H1 (cell line): ENCODE results near the gene PAIP2B. TPM values are rescaled to one million over a fixed set of nuclear protein-coding genes. Genes with fewer than 3 reads are reported as not detected.

ENCODE experiments used
- CTCF ChIA-PET: fragments of 300-600 bp; sonication (Branson Sonifier 250); formaldehyde crosslinking; loops from one replicate; lab custom pipeline; 2021; ENCODE audit not compliant: partially characterized antibody; lab: Charles Lee
- POLR2A ChIA-PET: fragments of 300-600 bp; sonication (Branson Sonifier 250); formaldehyde crosslinking; loops from one replicate; lab custom pipeline; 2021; ENCODE audit warnings: inconsistent platforms; ENCODE audit not compliant: partially characterized antibody; lab: Charles Lee
- DNase-seq, 2 experiments: peaks; one replicate each; pipeline versions ENCODE4 v3.0.0 to v3.0.0-alpha.2; 2010 to 2022; ENCODE audit warnings: low spot score in 2 of 2, low read depth in 1 of 2, mixed read lengths in 1 of 2
- FAIRE-seq: peaks from 2 replicates; lab custom pipeline; 2011; peaks lifted over from hg19 to GRCh38; lab: Jason Lieb, UNC
- H2AFZ ChIP-seq: 2 replicates; pipeline ENCODE4 v1.8.1; 2012; ENCODE audit warnings: low read length, inconsistent platforms
- H2AK5ac ChIP-seq: 2 replicates; pipeline ENCODE4 v1.6.1; 2013; ENCODE audit warnings: low read depth, low read length
- H2BK120ac ChIP-seq: replicated peaks from 2 replicates; pipeline ENCODE3; 2013; ENCODE audit warnings: low read depth, low read length, inconsistent platforms
- H2BK12ac ChIP-seq: 2 replicates; pipeline ENCODE4 v1.6.1; 2013; ENCODE audit warnings: low read depth, low read length
- H2BK15ac ChIP-seq: 2 replicates; pipeline ENCODE4 v1.6.1; 2013; ENCODE audit warnings: low read length
- H2BK20ac ChIP-seq: 2 replicates; pipeline ENCODE4 v1.6.1; 2013; ENCODE audit warnings: low read length
- H2BK5ac ChIP-seq: 2 replicates; pipeline ENCODE4 v1.6.1; 2013; ENCODE audit warnings: low read depth, low read length
- H3K14ac ChIP-seq: 2 replicates; pipeline ENCODE4 v1.6.1; 2013; ENCODE audit warnings: inconsistent platforms; ENCODE audit not compliant: insufficient read length
- H3K18ac ChIP-seq: 2 replicates; pipeline ENCODE4 v1.6.1; 2013; ENCODE audit warnings: low read length; ENCODE audit errors: extremely low read depth
- H3K23ac ChIP-seq: 2 replicates; pipeline ENCODE4 v1.6.1; 2013; ENCODE audit warnings: inconsistent platforms; ENCODE audit not compliant: insufficient read length
- H3K23me2 ChIP-seq: 2 replicates; pipeline ENCODE4 v1.6.1; 2013; ENCODE audit warnings: low read depth, low read length
- H3K27ac ChIP-seq: 2 replicates; pipeline ENCODE4 v1.6.1; 2011; ENCODE audit warnings: low read depth, low read length, inconsistent platforms
- H3K27me3 ChIP-seq, 4 experiments: replicated peaks in 1 of 4; 1 replicate in 1 of 4; 2 replicates in 3 of 4; pipeline versions ENCODE4 v1.6.1 to v1.8.1; 2011 to 2013; ENCODE audit warnings: low read length in 3 of 4, mild to moderate bottlenecking in 3 of 4, inconsistent platforms in 2 of 4, mixed read lengths in 2 of 4, moderate library complexity in 1 of 4; ENCODE audit not compliant: control insufficient read depth in 3 of 4, insufficient read depth in 3 of 4; ENCODE audit errors: extremely low read depth in 1 of 4
- H3K36me3 ChIP-seq, 4 experiments: 2 replicates each; pipeline versions ENCODE4 v1.6.1 to v1.8.1; 2011 to 2013; ENCODE audit warnings: mild to moderate bottlenecking in 4 of 4, low read length in 3 of 4, moderate library complexity in 2 of 4, control low read depth in 1 of 4, inconsistent platforms in 1 of 4; ENCODE audit not compliant: insufficient read depth in 4 of 4, control insufficient read depth in 2 of 4
- H3K4ac ChIP-seq: replicated peaks from 2 replicates; pipeline ENCODE3; 2013; ENCODE audit warnings: low read length, low read depth, mixed read lengths, inconsistent platforms; ENCODE audit not compliant: insufficient read length
- H3K4me1 ChIP-seq, 4 experiments: replicated peaks in 1 of 4; 1 replicate in 1 of 4; 2 replicates in 3 of 4; pipeline versions ENCODE4 v1.6.1 to v1.8.1; 2011 to 2013; ENCODE audit warnings: low read length in 3 of 4, inconsistent platforms in 2 of 4, mixed read lengths in 1 of 4; ENCODE audit not compliant: insufficient read depth in 4 of 4, control insufficient read depth in 3 of 4
- H3K4me2 ChIP-seq, 2 experiments: 2 replicates each; pipeline versions ENCODE4 v1.6.1 to v1.8.1; 2011 to 2013; ENCODE audit warnings: low read depth in 2 of 2, low read length in 2 of 2, control low read depth in 1 of 2, inconsistent platforms in 1 of 2, mild to moderate bottlenecking in 1 of 2; ENCODE audit not compliant: insufficient read depth in 1 of 2
- H3K4me3 ChIP-seq, 4 experiments: fragments of 200-600, 300-600 bp in 1 of 4; sonication (generic), shearing (Covaris generic), sonication (Bioruptor Twin) in 1 of 4; 2 replicates each; pipeline versions ENCODE4 v1.5.1 to v1.8.1; 2011 to 2016; ENCODE audit warnings: low read length in 4 of 4, low read depth in 3 of 4, control low read depth in 2 of 4, inconsistent platforms in 2 of 4, mild to moderate bottlenecking in 2 of 4, mixed read lengths in 1 of 4, moderate library complexity in 1 of 4; ENCODE audit not compliant: insufficient read depth in 2 of 4; ENCODE audit errors: extremely low read depth in 1 of 4
- H3K56ac ChIP-seq: replicated peaks from 2 replicates; pipeline ENCODE3; 2013; ENCODE audit warnings: low read depth, mild to moderate bottlenecking, mixed read lengths, low read length, inconsistent platforms; ENCODE audit not compliant: insufficient read length
- H3K79me1 ChIP-seq: 2 replicates; pipeline ENCODE4 v1.6.1; 2013; ENCODE audit warnings: low read depth, low read length, control low read depth
- H3K79me2 ChIP-seq, 2 experiments: 2 replicates each; pipeline versions ENCODE4 v1.6.1 to v1.8.1; 2012 to 2013; ENCODE audit warnings: low read length in 2 of 2, mild to moderate bottlenecking in 2 of 2, inconsistent platforms in 1 of 2; ENCODE audit not compliant: insufficient read depth in 2 of 2, control insufficient read depth in 1 of 2
- H3K9ac ChIP-seq, 4 experiments: replicated peaks in 1 of 4; 1 replicate in 1 of 4; 2 replicates in 3 of 4; pipeline versions ENCODE4 v1.6.1 to v1.8.1; 2011 to 2013; ENCODE audit warnings: low read depth in 3 of 4, low read length in 3 of 4, control low read depth in 2 of 4, mild to moderate bottlenecking in 2 of 4, moderate library complexity in 2 of 4, inconsistent platforms in 1 of 4; ENCODE audit errors: extremely low read depth in 1 of 4
- H3K9me3 ChIP-seq, 2 experiments: 2 replicates each; pipeline versions ENCODE4 v1.6.1 to v1.8.1; 2012 to 2013; ENCODE audit warnings: mild to moderate bottlenecking in 2 of 2, moderate library complexity in 2 of 2, control low read depth in 1 of 2, inconsistent platforms in 1 of 2, low read depth in 1 of 2, low read length in 1 of 2, mixed read lengths in 1 of 2; ENCODE audit not compliant: insufficient read depth in 2 of 2
- H4K20me1 ChIP-seq, 2 experiments: replicated peaks in 1 of 2; 2 replicates each; pipeline versions ENCODE3 to v1.8.1; 2011 to 2013; ENCODE audit warnings: inconsistent platforms in 2 of 2, low read length in 2 of 2, mild to moderate bottlenecking in 1 of 2; ENCODE audit not compliant: insufficient read depth in 2 of 2, control insufficient read depth in 1 of 2
- H4K5ac ChIP-seq: 2 replicates; pipeline ENCODE4 v1.6.1; 2013; ENCODE audit warnings: low read length, low read depth, mixed read lengths, inconsistent platforms; ENCODE audit not compliant: insufficient read length
- H4K8ac ChIP-seq: 2 replicates; pipeline ENCODE4 v1.8.0; 2013; ENCODE audit warnings: mild to moderate bottlenecking, moderate library complexity, low read length, inconsistent platforms; ENCODE audit not compliant: insufficient read depth; ENCODE audit errors: extremely low read depth
- H4K91ac ChIP-seq: replicated peaks from 2 replicates; pipeline ENCODE3; 2013; ENCODE audit warnings: low read length, mixed read lengths, inconsistent platforms; ENCODE audit not compliant: insufficient read length
- GABPA ChIP-seq: IDR thresholded peaks from 2 replicates; pipeline ENCODE4 v1.6.1; 2011; ENCODE audit warnings: mild to moderate bottlenecking, low read length, moderate library complexity, borderline replicate concordance; ENCODE audit not compliant: insufficient read depth
- POLR2A ChIP-seq, 2 experiments: IDR thresholded peaks; 1 replicate in 1 of 2; 2 replicates in 1 of 2; pipeline ENCODE4 v1.6.1; 2011; ENCODE audit warnings: low read depth in 2 of 2, low read length in 2 of 2, mild to moderate bottlenecking in 2 of 2; ENCODE audit errors: control extremely low read depth in 1 of 2
- SAP30 ChIP-seq: fragments of 300-600 bp; sonication (generic); IDR thresholded peaks from 2 replicates; pipeline ENCODE4 v1.7.1; 2012; ENCODE audit warnings: low read length, moderate library complexity, mild to moderate bottlenecking, inconsistent platforms; ENCODE audit not compliant: insufficient read depth, insufficient replicate concordance
- WGBS, 2 experiments: shearing (Covaris generic) in 1 of 2; methylation state at CpG; one replicate each; pipeline versions ENCODE4 v1.1.6 to v1.1.7; 2013 to 2015; ENCODE audit warnings: low lambda C conversion rate in 2 of 2, mixed read lengths in 2 of 2, inconsistent platforms in 1 of 2, low coverage in 1 of 2, missing lambda C conversion rate in 1 of 2; ENCODE audit not compliant: insufficient replicate concordance in 2 of 2, insufficient coverage in 1 of 2, insufficient read length in 1 of 2; ENCODE audit errors: extremely low coverage in 1 of 2, missing lambda C conversion rate in 1 of 2; 5-methylcytosine and 5-hydroxymethylcytosine counted together
- polyA plus RNA-seq, 7 experiments: library from polyadenylated mRNA; depleted of rRNA in 3 of 7; stranded (reverse) in 5 of 7; unstranded in 2 of 7; fragments of >200 nt in 5 of 7; fragments of 200-250 nt in 2 of 7; gene quantifications; 1 replicate in 5 of 7; 2 replicates in 1 of 7; 4 replicates in 1 of 7; pipeline versions ENCODE4 v1.2.1 to v1.2.3, GENCODE V29; 2011 to 2013; ENCODE audit warnings: missing spikeins in 2 of 7, mixed read lengths in 2 of 7
- total RNA-seq: library from RNA; stranded (reverse); fragmentation: NEBNext Ultra II Directional; extraction: Animal tissue kit (Norgen Biotek cat#: 25700); gene quantifications from 2 replicates; pipeline ENCODE4 v1.2.1, GENCODE V29; 2021

PAIP2B gene
- total and polyA plus RNA-seq, 2 of the 8 experiments (the other 6 are each of a cell fraction or from before 2014, with no cell fraction given), result 8.4 to 31.3 TPM

DNA sequence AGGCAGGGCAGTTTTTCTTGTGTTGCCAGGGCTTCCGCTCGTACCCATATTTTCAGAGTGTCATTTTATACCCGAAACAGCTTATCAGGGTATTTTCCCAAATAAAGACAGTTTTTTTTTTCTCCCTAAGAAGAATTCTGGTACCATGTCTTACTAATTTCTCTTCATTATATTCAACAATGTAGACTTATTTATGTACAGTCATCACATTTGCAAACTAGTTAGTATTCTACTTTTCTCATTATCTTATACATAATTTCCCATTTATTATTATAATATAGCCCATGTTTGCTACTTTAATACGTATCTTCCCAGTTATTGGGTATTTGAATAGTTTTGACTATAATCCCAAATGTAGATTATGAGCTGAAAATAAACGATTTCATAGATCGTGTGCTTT lies 36.5 kb upstream of the PAIP2B start:
- H3K36me3 ChIP-seq, result no peaks in the 10 kb centered on the region
- CTCF ChIA-PET, result no interaction called here
- no peak for FAIRE-seq

More for the DNA sequence above, 36.5 kb upstream of the PAIP2B start:
- Histone ChIP-seq H2BK5ac (no peak overlapping the region), H3K4me2 (no peak overlapping the region), H3K9me3 (no peaks in the 10 kb centered on the region), H3K4me3 (no peak overlapping the region), H3K79me1 (no peaks in the 10 kb centered on the region), H4K8ac (no peak overlapping the region), H3K14ac (no peak overlapping the region), H2BK20ac (no peak overlapping the region), H3K18ac (no peak overlapping the region), H3K27me3 (no peaks in the 10 kb centered on the region), H2AFZ (no peak overlapping the region), H2BK120ac (no peak overlapping the region), H3K23ac (no peak overlapping the region), H2BK15ac (no peak overlapping the region), H4K20me1 (no peaks in the 10 kb centered on the region), H3K27ac (no peak overlapping the region), H3K79me2 (no peaks in the 10 kb centered on the region), H3K4ac (no peak overlapping the region), H3K4me1 (no peaks in the 10 kb centered on the region), H4K91ac (no peak overlapping the region), H3K56ac (no peak overlapping the region), H2BK12ac (no peak overlapping the region), H4K5ac (no peak overlapping the region), H3K23me2 (no peaks in the 10 kb centered on the region), H3K9ac (no peak overlapping the region), H2AK5ac (no peak overlapping the region)
- WGBS, 2 experiments, result 92 to 100% methylated on average over 1 to 6 of the region's 6 CpGs
- DNase-seq, result no peak
- no peak for TF ChIP-seq GABPA
- no peak for TF ChIP-seq SAP30
- TF ChIP-seq POLR2A (IDR thresholded peaks at IDR 0.05; ENCODE audit: control extremely low read depth in 1 of 2, low read depth in 2 of 2, low read length in 2 of 2), result no peak
- POLR2A ChIA-PET, result no interaction called here
